Activated CD4-positive, alpha-beta T cell treated with anti-CD3 and anti-CD28 coated beads, Interleukin-2, amount 10 ng/mL, durations not matched to agents 7 days and 5 days (primary cell): Measurements from ENCODE around the gene CCDC167. TPM values are rescaled to one million over a fixed set of nuclear protein-coding genes. Genes with fewer than 3 reads are reported as not detected.

Experiments used
- CTCF ChIA-PET: fragments of 350-600 bp; sonication (Branson Sonifier 250); formaldehyde crosslinking; loops from one replicate; lab custom pipeline; 2021; ENCODE audit warnings: antibody characterized with exemption; lab: Charles Lee
- POLR2A ChIA-PET: fragments of 350-600 bp; sonication (Branson Sonifier 250); formaldehyde crosslinking; loops from one replicate; lab custom pipeline; 2021; ENCODE audit warnings: antibody characterized with exemption; lab: Charles Lee
- DNase-seq: peaks from one replicate; pipeline ENCODE4 v3.0.0-alpha.2; 2020
- H3K27ac Mint-ChIP-seq: one replicate; pipeline ENCODE4 v1.8.0; 2021; ENCODE audit warnings: mild to moderate bottlenecking, moderate library complexity, mixed read lengths
- H3K27me3 Mint-ChIP-seq: one replicate; pipeline ENCODE4 v1.8.0; 2021; ENCODE audit warnings: mixed read lengths
- H3K36me3 Mint-ChIP-seq: one replicate; pipeline ENCODE4 v1.8.0; 2021; ENCODE audit warnings: low read depth, mixed read lengths
- H3K4me1 Mint-ChIP-seq: one replicate; pipeline ENCODE4 v1.8.0; 2021; ENCODE audit warnings: mixed read lengths
- H3K4me3 Mint-ChIP-seq: one replicate; pipeline ENCODE4 v1.8.0; 2021; ENCODE audit warnings: mild to moderate bottlenecking, moderate library complexity, mixed read lengths
- H3K9me3 Mint-ChIP-seq: one replicate; pipeline ENCODE4 v1.8.0; 2021; ENCODE audit warnings: mixed read lengths
- total RNA-seq, 2 experiments: library from RNA; stranded (reverse); gene quantifications; one replicate each; pipeline ENCODE4 v1.2.3, GENCODE V29; 2021

The CCDC167 gene
- total RNA-seq, 2 experiments from 2014 or later, result 54.8 to 60.9 TPM

DNA sequence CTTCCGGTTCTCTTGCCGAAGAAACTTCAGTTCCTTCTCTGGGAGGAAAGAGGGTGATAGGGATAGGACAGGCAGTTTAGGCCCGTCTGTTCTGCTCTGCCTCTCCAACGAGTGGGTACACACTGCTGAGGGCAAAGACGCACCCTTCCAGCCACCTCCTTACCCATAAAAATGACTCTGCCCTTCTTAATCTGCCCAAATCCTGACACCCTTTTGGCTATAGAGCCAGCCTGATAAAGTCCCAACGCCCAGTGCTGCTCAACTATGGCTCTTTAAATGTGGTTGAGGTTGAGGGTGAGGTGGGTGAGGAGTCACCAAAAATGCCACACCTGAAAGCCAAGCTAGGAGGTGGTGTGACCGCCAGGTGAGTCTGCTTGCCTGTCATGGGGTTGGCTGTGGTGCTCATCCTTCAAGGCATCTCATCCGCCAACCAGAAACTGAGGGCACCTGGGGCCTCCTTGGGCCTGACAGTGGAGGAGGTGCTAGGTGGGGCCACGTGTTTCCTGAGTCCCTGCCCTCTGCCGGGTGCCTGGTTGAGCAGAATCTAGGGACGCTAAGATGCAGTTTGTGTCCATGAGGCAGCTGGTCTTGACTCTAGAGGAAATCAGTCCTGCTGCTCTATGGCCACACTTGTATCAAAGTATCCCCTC, 16.3 kb downstream of the CCDC167 start:
- Mint-ChIP-seq H3K4me3 (no peak overlapping the region), H3K27me3 (no peaks in the 10 kb centered on the region), H3K9me3 (no peaks in the 10 kb centered on the region), H3K36me3 (peaks cover 29% of the 10 kb centered on the region), H3K4me1 (peaks cover 11% of the 10 kb centered on the region), H3K27ac (no peak overlapping the region)
- POLR2A ChIA-PET, result no interaction called here
- DNase-seq, result no peak
- CTCF ChIA-PET, result interaction anchor here (1.2 kb wide), 1 partner anchor 19 kb away, joined by 3 read pairs; no protein-coding TSS in a partner anchor

DNA sequence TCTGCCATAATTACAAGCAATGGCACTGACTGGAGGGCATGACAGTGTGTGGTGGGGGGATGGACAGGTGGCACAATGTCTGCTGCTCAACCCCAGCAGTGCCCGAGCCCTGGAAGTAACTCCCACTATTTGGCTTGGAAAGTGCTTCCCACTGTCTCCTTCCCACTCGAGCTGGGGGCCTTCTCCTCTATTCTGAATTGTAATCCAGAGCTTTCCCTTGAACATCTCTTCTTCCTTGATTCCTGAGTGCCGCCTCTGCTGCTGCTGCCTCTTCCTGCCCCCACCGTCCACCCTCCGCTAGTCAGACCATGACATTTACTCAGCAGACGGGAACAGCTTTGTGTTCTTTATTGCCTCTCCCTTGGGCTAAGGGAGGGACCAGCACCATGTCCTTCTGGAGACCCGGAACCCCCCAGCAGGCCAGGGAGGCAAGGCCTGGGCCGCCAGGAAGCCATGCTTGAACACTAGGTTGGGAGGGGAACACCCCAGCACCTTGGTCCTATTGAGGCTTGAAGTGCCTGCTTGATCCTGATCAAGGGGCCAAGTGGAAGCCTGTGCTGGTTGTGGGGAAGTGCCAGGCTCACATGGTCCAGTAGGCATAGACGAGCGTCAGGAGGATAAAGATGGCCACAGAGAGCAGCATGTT, 17.0 kb downstream of the CCDC167 start:
- Mint-ChIP-seq H3K36me3 (peaks cover 31% of the 10 kb centered on the region), H3K4me1 (peaks cover 4% of the 10 kb centered on the region), H3K27me3 (no peaks in the 10 kb centered on the region), H3K27ac (no peak overlapping the region), H3K4me3 (no peak overlapping the region), H3K9me3 (no peaks in the 10 kb centered on the region)
- ChIA-PET CTCF (interaction anchor here (0.8 kb wide), 1 partner anchor 23 kb away, joined by 3 read pairs; no protein-coding TSS in a partner anchor), POLR2A (no interaction called here)
- DNase-seq, result no peak

- Mint-ChIP-seq H3K4me1 (peaks cover 4% of the 10 kb centered on the region), H3K36me3 (peaks cover 34% of the 10 kb centered on the region), H3K4me3 (no peak overlapping the region), H3K9me3 (no peaks in the 10 kb centered on the region), H3K27me3 (no peaks in the 10 kb centered on the region), H3K27ac (peak overlapping the region; percentile 3)
- DNase-seq, result no peak
- ChIA-PET POLR2A (no interaction called here), CTCF (interaction anchor here (0.8 to 1.9 kb wide), 5 partner anchors 18 to 243 kb away, joined by 3 to 4 read pairs (median 3); partner anchors contain the start of gene CCDC167)
Observed at GRCh38 chr6:37481711-37482605, 17.7 kb downstream of the CCDC167 start.

GRCh38 chr6:37480951-37481534, 18.6 kb downstream of the CCDC167 start:
- CTCF ChIA-PET, result interaction anchor here (1.0 to 1.9 kb wide), 5 partner anchors 19 to 242 kb away, joined by 3 to 4 read pairs (median 3); partner anchors contain the start of gene CCDC167
- no peak for DNase-seq
- H3K27ac Mint-ChIP-seq, result peak overlapping the region; percentile 17

DNA sequence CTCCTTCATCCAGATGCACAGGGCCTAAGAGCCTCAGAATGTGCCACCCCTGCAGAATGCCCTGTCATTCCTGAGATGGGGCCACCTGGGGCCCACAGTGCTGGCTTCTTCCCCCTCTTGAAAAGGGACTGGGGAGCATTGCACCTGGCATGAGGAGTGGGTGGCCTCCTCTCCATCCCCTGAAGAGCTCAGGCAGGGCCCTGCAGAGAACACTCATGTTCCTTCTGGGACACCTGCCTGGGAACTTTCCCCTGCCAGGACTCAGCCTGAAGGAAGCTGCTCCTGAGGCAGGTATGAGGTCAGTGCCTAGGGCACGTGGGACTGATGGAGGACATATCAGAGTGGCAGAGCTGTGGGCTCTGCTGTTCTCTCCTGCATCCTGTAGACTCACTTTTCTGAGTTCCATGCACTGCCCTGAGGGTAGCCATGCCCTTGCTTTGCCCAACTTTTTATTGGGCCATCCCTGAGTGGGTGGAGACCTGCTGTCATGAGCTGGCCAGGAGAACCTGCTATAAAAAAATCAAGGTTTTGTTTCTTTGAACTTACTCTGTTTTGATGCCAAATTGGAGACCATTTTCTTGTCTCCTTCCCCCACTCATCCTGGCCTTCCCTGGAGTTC, 19.5 kb downstream of the CCDC167 start:
- H3K27me3 Mint-ChIP-seq, result no peaks in the 10 kb centered on the region
- POLR2A ChIA-PET, result interaction anchor here (0.6 kb wide), 2 partner anchors 14 to 184 kb away, joined by 3 read pairs; no protein-coding TSS in a partner anchor
- CTCF ChIA-PET, result interaction anchor here (1.3 to 1.9 kb wide), 3 partner anchors 20 to 241 kb away, joined by 3 to 4 read pairs (median 3); partner anchors contain the start of gene CCDC167
- H3K9me3 Mint-ChIP-seq, result no peaks in the 10 kb centered on the region
- peaks cover 4% of the 10 kb centered on the region for H3K4me1 Mint-ChIP-seq
- peaks cover 42% of the 10 kb centered on the region for H3K36me3 Mint-ChIP-seq
- H3K27ac Mint-ChIP-seq, result no peak overlapping the region
- DNase-seq, result no peak
- no peak overlapping the region for H3K4me3 Mint-ChIP-seq

More at GRCh38 chr6:37480951-37481534, 18.6 kb downstream of the CCDC167 start:
- Mint-ChIP-seq H3K4me1 (peaks cover 4% of the 10 kb centered on the region), H3K27me3 (no peaks in the 10 kb centered on the region), H3K4me3 (no peak overlapping the region), H3K36me3 (peaks cover 40% of the 10 kb centered on the region), H3K9me3 (no peaks in the 10 kb centered on the region)
- POLR2A ChIA-PET, result interaction anchor here (0.6 kb wide), 1 partner anchor 183 kb away, joined by 3 read pairs; no protein-coding TSS in a partner anchor

DNA sequence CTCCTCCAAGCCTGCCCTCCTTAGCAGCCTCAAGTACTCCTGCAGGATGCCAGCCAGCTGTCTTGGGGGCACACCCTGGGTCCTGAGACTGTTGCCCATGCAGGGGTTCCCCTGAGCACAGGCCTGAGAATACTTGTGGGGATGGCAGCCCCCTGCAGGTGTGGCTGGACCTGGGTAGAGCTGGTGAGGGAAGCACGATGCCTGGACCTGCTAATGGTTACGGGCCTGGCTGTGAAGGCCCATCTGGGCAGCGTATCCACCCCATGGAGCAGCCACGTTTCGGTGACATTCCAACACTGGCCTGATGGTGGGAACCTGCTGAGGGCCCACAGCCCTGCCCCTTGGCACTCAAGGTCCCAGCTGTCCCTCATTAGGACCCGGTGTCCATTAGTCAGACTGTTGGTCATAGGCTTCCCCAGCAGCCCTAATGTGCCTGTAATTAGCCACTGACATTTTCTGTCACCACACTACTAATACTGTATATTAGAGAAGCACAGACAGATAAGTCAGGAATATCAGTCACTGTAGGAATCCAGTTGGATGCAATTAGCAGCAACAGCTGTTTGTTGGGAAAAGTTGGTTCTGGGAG, 20.3 kb downstream of the CCDC167 start:
- CTCF ChIA-PET, result interaction anchor here (1.3 kb wide), 1 partner anchor 86 kb away, joined by 3 read pairs; no protein-coding TSS in a partner anchor
- Mint-ChIP-seq H3K4me3 (no peak overlapping the region), H3K4me1 (peaks cover 4% of the 10 kb centered on the region), H3K27ac (peak overlapping the region; percentile 46), H3K9me3 (no peaks in the 10 kb centered on the region), H3K27me3 (no peaks in the 10 kb centered on the region), H3K36me3 (peaks cover 48% of the 10 kb centered on the region)
- DNase-seq, result no peak
- POLR2A ChIA-PET, result interaction anchor here (0.6 kb wide), 1 partner anchor 15 kb away, joined by 3 read pairs; no protein-coding TSS in a partner anchor

DNA sequence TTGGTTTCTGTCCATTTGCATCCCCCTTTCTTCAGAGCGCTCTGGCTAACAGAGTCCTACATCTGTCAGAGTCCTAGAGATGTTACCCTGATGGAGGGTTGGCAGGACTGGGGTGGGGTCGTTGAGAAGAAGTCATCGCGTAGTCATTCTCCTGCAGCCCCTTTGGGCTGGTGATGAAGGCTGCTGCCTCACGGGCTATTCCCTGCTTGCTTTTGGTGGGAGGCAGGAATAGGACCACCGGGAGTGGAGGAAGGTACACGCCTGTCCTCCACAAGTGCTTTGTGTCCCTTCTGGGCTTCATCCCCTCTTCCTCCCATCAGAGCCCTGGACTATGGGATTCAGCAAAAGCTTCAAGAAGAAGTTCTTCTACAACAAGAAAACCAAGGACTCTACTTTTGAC, 20.9 kb downstream of the CCDC167 start:
- no peaks in the 10 kb centered on the region for H3K9me3 Mint-ChIP-seq
- peaks cover 4% of the 10 kb centered on the region for H3K4me1 Mint-ChIP-seq
- H3K27ac Mint-ChIP-seq, result no peak overlapping the region
- CTCF ChIA-PET, result no interaction called here
- H3K4me3 Mint-ChIP-seq, result no peak overlapping the region
- no peaks in the 10 kb centered on the region for H3K27me3 Mint-ChIP-seq
- POLR2A ChIA-PET, result no interaction called here
- DNase-seq, result no peak
- H3K36me3 Mint-ChIP-seq, result peaks cover 53% of the 10 kb centered on the region

GRCh38 chr6:37477656-37478435, 21.8 kb downstream of the CCDC167 start:
- H3K4me1 Mint-ChIP-seq, result no peaks in the 10 kb centered on the region
- H3K9me3 Mint-ChIP-seq, result no peaks in the 10 kb centered on the region
- ChIA-PET POLR2A (no interaction called here), CTCF (interaction anchor here (0.6 to 1.7 kb wide), 2 partner anchors 17 to 40 kb away, joined by 3 to 5 read pairs; no protein-coding TSS in a partner anchor)
- H3K4me3 Mint-ChIP-seq, result no peak overlapping the region
- peaks cover 61% of the 10 kb centered on the region for H3K36me3 Mint-ChIP-seq
- H3K27ac Mint-ChIP-seq, result no peak overlapping the region
- H3K27me3 Mint-ChIP-seq, result no peaks in the 10 kb centered on the region
- DNase-seq, result no peak

DNA sequence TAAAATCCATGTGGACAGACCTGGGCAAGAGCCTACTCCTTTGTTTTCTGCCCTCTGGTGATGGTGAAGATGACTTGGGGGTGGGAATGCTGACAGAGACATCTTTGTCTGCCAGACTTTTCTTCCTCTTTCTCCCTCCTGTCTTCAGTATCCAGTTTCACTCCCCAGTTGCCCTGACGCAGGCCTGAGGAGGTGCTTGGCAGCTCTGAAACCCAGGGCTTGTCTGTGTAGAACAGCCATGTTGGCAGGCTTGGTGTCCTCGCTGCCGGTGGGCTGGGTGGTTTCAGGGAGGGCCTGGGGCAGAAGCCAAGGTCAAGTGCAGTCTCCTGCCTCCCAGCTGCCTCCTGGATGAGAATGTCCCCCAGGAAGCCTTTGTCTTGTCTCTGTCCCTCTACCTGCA, 22.5 kb downstream of the CCDC167 start:
- CTCF ChIA-PET, result interaction anchor here (1.7 kb wide), 1 partner anchor 16 kb away, joined by 5 read pairs; no protein-coding TSS in a partner anchor

DNA sequence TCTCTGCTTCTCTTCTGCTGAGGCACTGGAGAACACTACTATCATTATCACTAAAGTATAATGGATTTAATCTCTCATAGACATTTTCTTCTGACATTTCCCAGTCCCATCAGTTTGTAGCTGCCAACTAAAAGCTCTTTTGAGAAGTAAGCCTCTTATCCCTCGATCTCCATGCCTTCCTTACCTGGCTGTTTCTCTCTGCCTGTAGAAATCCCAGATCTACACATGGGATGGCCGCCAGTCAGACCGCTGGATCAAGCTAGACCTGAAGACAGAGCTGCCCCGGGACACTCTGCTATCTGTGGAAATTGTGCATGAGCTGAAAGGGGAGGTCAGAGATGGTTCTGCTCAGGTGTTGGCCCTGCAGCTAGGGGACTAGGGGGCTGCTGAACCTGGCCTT, 25.4 kb downstream of the CCDC167 start:
- no peaks in the 10 kb centered on the region for H3K9me3 Mint-ChIP-seq
- no peak for DNase-seq
- H3K27me3 Mint-ChIP-seq, result no peaks in the 10 kb centered on the region
- H3K4me1 Mint-ChIP-seq, result no peaks in the 10 kb centered on the region
- H3K4me3 Mint-ChIP-seq, result no peak overlapping the region
- no peak overlapping the region for H3K27ac Mint-ChIP-seq
- POLR2A ChIA-PET, result no interaction called here
- H3K36me3 Mint-ChIP-seq, result peaks cover 71% of the 10 kb centered on the region
- CTCF ChIA-PET, result interaction anchor here (1.0 to 1.9 kb wide), 6 partner anchors 10 to 218 kb away, joined by 3 to 5 read pairs (median 3); no protein-coding TSS in a partner anchor

More for the DNA sequence above, 22.5 kb downstream of the CCDC167 start:
- Mint-ChIP-seq H3K27ac (no peak overlapping the region), H3K36me3 (peaks cover 61% of the 10 kb centered on the region), H3K9me3 (no peaks in the 10 kb centered on the region), H3K4me3 (no peak overlapping the region), H3K27me3 (no peaks in the 10 kb centered on the region), H3K4me1 (no peaks in the 10 kb centered on the region)
- DNase-seq, result no peak
- POLR2A ChIA-PET, result no interaction called here
